B cell (primary cell): ENCODE measurements around the gene WWTR1. TPM values are rescaled to one million over a fixed set of nuclear protein-coding genes. Genes with fewer than 3 reads are reported as not detected.

Experiments used
- ATAC-seq: fragments of 200-7000 bp; cut with Tn5 transposase; one replicate; pipeline ENCODE4 v1.10.0; 2021; ENCODE audit warnings: low read depth, mild to moderate bottlenecking, moderate number of reproducible peaks, moderate library complexity
- CTCF ChIA-PET: fragments of 350-600 bp; sonication (Branson Sonifier 250); formaldehyde crosslinking; loops from one replicate; lab custom pipeline; 2021; ENCODE audit warnings: antibody characterized with exemption, inconsistent platforms; lab: Charles Lee
- POLR2A ChIA-PET: fragments of 350-600 bp; sonication (Branson Sonifier 250); formaldehyde crosslinking; loops from one replicate; lab custom pipeline; 2021; ENCODE audit warnings: antibody characterized with exemption; lab: Charles Lee
- DNase-seq: peaks from one replicate; pipeline ENCODE4 v3.0.0; 2013
- H2AFZ ChIP-seq: 2 replicates; pipeline ENCODE4 v1.6.1; 2012; ENCODE audit warnings: mild to moderate bottlenecking, low read depth, low read length; ENCODE audit not compliant: insufficient read depth, poor library complexity, severe bottlenecking
- H3K27ac ChIP-seq, 2 donors: 1 replicate in 1 of 2; 2 replicates in 1 of 2; pipeline ENCODE4 v1.5.1; 2012 to 2013; ENCODE audit warnings: low read length in 2 of 2, mild to moderate bottlenecking in 2 of 2, moderate library complexity in 1 of 2
- H3K27me3 ChIP-seq, 4 experiments: fragments of 200-600 bp in 1 of 4; sonication (generic) in 1 of 4; replicated peaks in 1 of 4; 1 replicate in 2 of 4; 2 replicates in 2 of 4; pipeline versions ENCODE4 v1.6.1 to v1.7.0; 2013 to 2016; ENCODE audit warnings: low read length in 3 of 4, mild to moderate bottlenecking in 2 of 4, mixed read lengths in 1 of 4, moderate library complexity in 1 of 4; ENCODE audit not compliant: insufficient read depth in 4 of 4, control insufficient read depth in 3 of 4; ENCODE audit errors: control extremely low read depth in 1 of 4
- H3K36me3 ChIP-seq, 2 experiments: replicated peaks in 1 of 2; 1 replicate in 1 of 2; 2 replicates in 1 of 2; pipeline versions ENCODE4 v1.6.1 to v1.7.1; 2013; ENCODE audit warnings: low read length in 1 of 2; ENCODE audit not compliant: insufficient read depth in 2 of 2, control insufficient read depth in 1 of 2; ENCODE audit errors: control extremely low read depth in 1 of 2, extremely low read depth in 1 of 2
- H3K4me1 ChIP-seq, 2 donors: fragments of 200-600 bp in 1 of 2; sonication (generic) in 1 of 2; 1 replicate in 1 of 2; 2 replicates in 1 of 2; pipeline versions ENCODE4 v1.5.1 to v1.6.1; 2013 to 2017; ENCODE audit warnings: low read length in 2 of 2; ENCODE audit not compliant: control insufficient read depth in 2 of 2, insufficient read depth in 2 of 2
- H3K4me2 ChIP-seq: replicated peaks from 2 replicates; pipeline ENCODE3; 2012; ENCODE audit warnings: mild to moderate bottlenecking, low read depth, low read length; ENCODE audit not compliant: poor library complexity, severe bottlenecking
- H3K4me3 ChIP-seq, 5 experiments: fragments of 200-600 bp in 1 of 5; sonication (generic) in 1 of 5; 1 replicate in 3 of 5; 2 replicates in 2 of 5; pipeline versions ENCODE4 v1.5.1 to v1.7.0; 2011 to 2016; ENCODE audit warnings: low read length in 4 of 5, mild to moderate bottlenecking in 4 of 5, low read depth in 2 of 5, control low read depth in 1 of 5, moderate library complexity in 1 of 5; ENCODE audit not compliant: insufficient read depth in 1 of 5; ENCODE audit errors: control extremely low read depth in 1 of 5, extremely low read depth in 1 of 5
- H3K79me2 ChIP-seq: fragments of 200-600 bp; sonication (generic); one replicate; pipeline ENCODE4 v1.6.0; 2016; ENCODE audit warnings: low read length; ENCODE audit not compliant: control insufficient read depth, insufficient read depth
- H3K9ac ChIP-seq: fragments of 200-600 bp; sonication (generic); 2 replicates; pipeline ENCODE4 v1.6.1; 2017; ENCODE audit warnings: mild to moderate bottlenecking, low read length, moderate library complexity
- H3K9me3 ChIP-seq, 3 donors: one replicate each; pipeline versions ENCODE4 v1.6.1 to v1.7.1; 2013; ENCODE audit warnings: low read length in 2 of 3; ENCODE audit not compliant: control insufficient read depth in 2 of 3, insufficient read depth in 1 of 3; ENCODE audit errors: control extremely low read depth in 1 of 3
- H4K20me1 ChIP-seq: 2 replicates; pipeline ENCODE4 v1.6.0; 2012; ENCODE audit warnings: mild to moderate bottlenecking, low read length; ENCODE audit not compliant: insufficient read depth, control insufficient read depth, poor library complexity, severe bottlenecking
- H3K27ac Mint-ChIP-seq: one replicate; pipeline ENCODE4 v1.8.0; 2021; ENCODE audit warnings: mixed read lengths
- H3K27me3 Mint-ChIP-seq: one replicate; pipeline ENCODE4 v1.8.0; 2021; ENCODE audit warnings: mixed read lengths
- H3K4me1 Mint-ChIP-seq: one replicate; pipeline ENCODE4 v1.8.0; 2021; ENCODE audit warnings: mixed read lengths
- H3K4me3 Mint-ChIP-seq: one replicate; pipeline ENCODE4 v1.8.0; 2021; ENCODE audit warnings: mixed read lengths
- H3K9me3 Mint-ChIP-seq: one replicate; pipeline ENCODE4 v1.8.0; 2022; ENCODE audit warnings: mixed read lengths; ENCODE audit not compliant: insufficient read depth
- CTCF ChIP-seq: fragments of 200-600 bp; IDR thresholded peaks from one replicate; pipeline ENCODE4 v1.8.0; 2022; ENCODE audit warnings: antibody characterized with exemption, mild to moderate bottlenecking
- EZH2 ChIP-seq: IDR thresholded peaks from 2 replicates; pipeline ENCODE4 v1.6.1; 2012; ENCODE audit warnings: borderline replicate concordance, low read depth, mild to moderate bottlenecking, moderate library complexity, low read length; ENCODE audit not compliant: insufficient read depth, poor library complexity, severe bottlenecking
- WGBS: methylation state at CpG from one replicate; pipeline ENCODE4 v1.1.5; 2013; ENCODE audit warnings: missing lambda C conversion rate; ENCODE audit not compliant: insufficient coverage; 5-methylcytosine and 5-hydroxymethylcytosine counted together
- intact Hi-C: fragments of 100-400 bp; cut with micrococcal nuclease; formaldehyde crosslinking; loops from one replicate; pipeline ENCODE4 v1.10.0; 2022
- polyA plus RNA-seq: library from polyadenylated mRNA; depleted of rRNA; stranded (reverse); fragments of >200 nt; gene quantifications from 2 replicates; pipeline ENCODE4 v1.2.3, GENCODE V29; 2012
- total RNA-seq, 2 donors: library from RNA; stranded (reverse); fragments of 120-200 nt in 1 of 2; gene quantifications; 1 replicate in 1 of 2; 2 replicates in 1 of 2; pipeline versions ENCODE4 v1.2.3 to v1.2.4, GENCODE V29; 2013 to 2022

WWTR1 gene
- total and polyA plus RNA-seq, 2 donors (not counting 1 experiment from before 2014, with no cell fraction given), result 0.79 to 2.3 TPM

- POLR2A ChIA-PET, result no interaction called here
- no peak overlapping the region for H3K4me3 Mint-ChIP-seq
- intact Hi-C loops, result no loop called here
- ATAC-seq (no peak), DNase-seq (no peak)
- no CpG with 5 or more reads among the region's 2 CpGs for WGBS
- no peak overlapping the region for H3K27ac Mint-ChIP-seq
- H3K9me3 Mint-ChIP-seq, result no peaks in the 10 kb centered on the region
- Histone ChIP-seq H3K4me1 (no peaks in the 10 kb centered on the region), H3K9me3 (no peaks in the 10 kb centered on the region), H2AFZ (no peak overlapping the region), H3K27me3 (no peaks in the 10 kb centered on the region), H3K4me2 (no peak overlapping the region), H3K79me2 (no peaks in the 10 kb centered on the region), H3K9ac (no peak overlapping the region), H4K20me1 (no peaks in the 10 kb centered on the region), H3K4me3 (no peak overlapping the region), H3K36me3 (no peaks in the 10 kb centered on the region), H3K27ac (no peak overlapping the region)
- TF ChIP-seq CTCF (no peak), EZH2 (no peak)
- peaks cover 15% of the 10 kb centered on the region for H3K27me3 Mint-ChIP-seq
- no peaks in the 10 kb centered on the region for H3K4me1 Mint-ChIP-seq
- CTCF ChIA-PET, result no interaction called here
These were observed 112.8 kb downstream of the WWTR1 start for GRCh38 chr3:149545049-149545448.

GRCh38 chr3:149542375-149543312, 115.2 kb downstream of the WWTR1 start:
- Histone ChIP-seq H3K27ac (no peak overlapping the region), H2AFZ (no peak overlapping the region), H3K36me3 (no peaks in the 10 kb centered on the region), H4K20me1 (no peaks in the 10 kb centered on the region), H3K9ac (no peak overlapping the region), H3K4me2 (no peak overlapping the region), H3K79me2 (no peaks in the 10 kb centered on the region), H3K27me3 (no peaks in the 10 kb centered on the region), H3K4me1 (no peaks in the 10 kb centered on the region), H3K9me3 (no peaks in the 10 kb centered on the region), H3K4me3 (no peak overlapping the region)
- intact Hi-C loops, result no loop called here
- H3K27me3 Mint-ChIP-seq, result peaks cover 13% of the 10 kb centered on the region
- ATAC-seq (no peak), DNase-seq (no peak)
- no peak for TF ChIP-seq EZH2
- TF ChIP-seq CTCF, result no peak
- no peaks in the 10 kb centered on the region for H3K9me3 Mint-ChIP-seq
- no peak overlapping the region for H3K4me3 Mint-ChIP-seq
- 100% methylated on average over 1 of the region's 9 CpGs for WGBS
- ChIA-PET CTCF (no interaction called here), POLR2A (no interaction called here)
- no peak overlapping the region for H3K27ac Mint-ChIP-seq
- H3K4me1 Mint-ChIP-seq, result no peaks in the 10 kb centered on the region
